Measurements from ENCODE around the gene RBMS1. TPM values are rescaled to one million over a fixed set of nuclear protein-coding genes. Genes with fewer than 3 reads are reported as not detected.

RBMS1 gene
- total and polyA plus RNA-seq, 2 of the 4 experiments (the other 2 are of a cell fraction) = 43.5 to 64.9 TPM

DNA sequence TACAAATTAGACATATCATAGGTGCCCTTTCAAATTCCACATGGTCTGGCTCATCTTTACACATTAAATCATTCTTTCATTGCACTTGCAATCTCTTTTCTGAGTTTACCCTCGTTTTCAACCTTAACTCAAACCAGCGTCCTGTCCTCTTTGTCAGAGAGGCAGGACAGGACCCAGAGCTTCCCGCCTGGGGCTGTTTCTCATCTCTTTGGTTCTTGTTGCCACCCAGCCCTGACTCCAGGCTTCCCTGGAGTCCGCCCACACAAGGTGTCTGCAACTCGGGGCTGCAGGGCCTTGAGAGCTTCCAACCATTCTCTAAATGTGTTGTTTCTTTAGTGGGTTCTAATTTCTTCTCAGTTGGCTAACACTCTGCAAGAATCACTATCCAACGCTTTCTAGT lies 24.4 kb downstream of the RBMS1 start:
- no peak overlapping the region for H2BK120ac ChIP-seq (ENCODE audit: low read depth, low read length)

More for the DNA sequence above, 24.4 kb downstream of the RBMS1 start:
- Histone ChIP-seq H3K9ac (ENCODE audit: low read depth, low read length) (no peak overlapping the region), H3K27ac (ENCODE audit: insufficient read depth, low read length) (no peak overlapping the region), H3K4me2 (ENCODE audit: low read depth, low read length) (no peak overlapping the region), H3K18ac (ENCODE audit: low read depth, low read length) (peak overlapping the region; percentile 47), H3K27me3 (ENCODE audit: control insufficient read depth, insufficient read depth, low read length) (no peaks in the 10 kb centered on the region), H3K4me3 (ENCODE audit: insufficient read depth, low read depth, low read length) (no peak overlapping the region), H2BK5ac (ENCODE audit: low read depth, low read length, poor library complexity, severe bottlenecking) (no peak overlapping the region), H3K36me3 (ENCODE audit: control insufficient read depth, insufficient read depth, low read length) (no peaks in the 10 kb centered on the region), H3K9me3 (ENCODE audit: control insufficient read depth, insufficient read depth, low read length) (no peaks in the 10 kb centered on the region), H3K79me1 (ENCODE audit: low read depth in 1 of 2, low read length in 2 of 2) (peaks cover 8 to 58% of the 10 kb centered on the region in 2 experiments), H4K91ac (ENCODE audit: insufficient read depth, low read depth, low read length) (no peak overlapping the region), H2AK9ac (replicated peaks; ENCODE audit: low read depth, low read length, poor library complexity) (no peak overlapping the region), H3K4ac (ENCODE audit: low read depth, low read length) (no peak overlapping the region), H3K23ac (ENCODE audit: low read depth, low read length) (no peak overlapping the region; the same call in 1 of the 2 replicates), H3K56ac (ENCODE audit: extremely low read depth, insufficient read depth, low read length) (no peak overlapping the region), H2AFZ (replicated peaks; ENCODE audit: low read length, poor library complexity) (no peak overlapping the region), H4K5ac (ENCODE audit: low read depth, low read length) (peak overlapping the region; percentile 6; the same call in 1 of the 2 replicates), H2BK15ac (ENCODE audit: low read depth, low read length) (peak overlapping the region; percentile 27; the same call in 2 of the 3 replicates), H2BK20ac (ENCODE audit: low read depth, low read length) (peak overlapping the region; percentile 11; the same call in 1 of the 2 replicates), H3K9me1 (ENCODE audit: insufficient read depth, low read length) (peaks cover 5% of the 10 kb centered on the region), H3K4me1 (ENCODE audit: control insufficient read depth, insufficient read depth, low read length) (peaks cover 18% of the 10 kb centered on the region), H3K14ac (replicated peaks; ENCODE audit: low read depth, low read length) (peak overlapping the region; percentile 36; the same call in 1 of the 2 replicates), H4K20me1 (ENCODE audit: insufficient read depth, low read length) (peaks cover 33% of the 10 kb centered on the region; the same call in 1 of the 2 replicates), H2AK5ac (ENCODE audit: low read depth, low read length) (no peak overlapping the region; the same call in 1 of the 2 replicates), H4K8ac (ENCODE audit: low read depth in 2 of 2, low read length in 2 of 2) (0 out of 4 replicates have a peak overlapping the region, but pooled peaks of 1 of the 2 experiments have one; percentile 4)
- 93% methylated on average over 2 of the region's 6 CpGs; no CpG with 5 or more reads in 1 of the 2 experiments for WGBS, 2 experiments (ENCODE audit: extremely low coverage in 2 of 2, insufficient read length in 1 of 2)
- BruUV-seq (replicated peaks) = no TSS peak
- CTCF ChIA-PET = no interaction called here
- in situ Hi-C loops (cut with MboI; ENCODE audit: low sequenced_read_pairs) = no loop called here
- dilution Hi-C loops (cut with HindIII; ENCODE audit: low sequenced_read_pairs, unreplicated experiment) = no loop called here
- intact Hi-C loops (cut with micrococcal nuclease) = no loop called here
- TF ChIP-seq, protein P1, sequence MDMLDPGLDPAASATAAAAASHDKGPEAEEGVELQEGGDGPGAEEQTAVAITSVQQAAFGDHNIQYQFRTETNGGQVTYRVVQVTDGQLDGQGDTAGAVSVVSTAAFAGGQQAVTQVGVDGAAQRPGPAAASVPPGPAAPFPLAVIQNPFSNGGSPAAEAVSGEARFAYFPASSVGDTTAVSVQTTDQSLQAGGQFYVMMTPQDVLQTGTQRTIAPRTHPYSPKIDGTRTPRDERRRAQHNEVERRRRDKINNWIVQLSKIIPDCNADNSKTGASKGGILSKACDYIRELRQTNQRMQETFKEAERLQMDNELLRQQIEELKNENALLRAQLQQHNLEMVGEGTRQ (IDR thresholded peaks at IDR 0.05; ENCODE audit: low read depth, low read length) = no peak
- TF ChIP-seq FOS (IDR thresholded peaks at IDR 0.05; ENCODE audit: low read depth, low read length) (no peak), RFX5 (IDR thresholded peaks at IDR 0.05; ENCODE audit: low read depth, low read length) (no peak), RAD21 (IDR thresholded peaks at IDR 0.05; ENCODE audit: low read length) (no peak), NFE2L2 (IDR thresholded peaks at IDR 0.05; ENCODE audit: low read depth, low read length) (no peak), MXI1 (IDR thresholded peaks at IDR 0.05; ENCODE audit: borderline replicate concordance, low read depth, low read length) (no peak), BHLHE40 (IDR thresholded peaks at IDR 0.05; ENCODE audit: low read depth, low read length) (no peak), MAFK (IDR thresholded peaks at IDR 0.05; ENCODE audit: low read depth, low read length) (no peak), MAZ (IDR thresholded peaks at IDR 0.05; ENCODE audit: borderline replicate concordance, low read depth, low read length) (no peak), CEBPB (IDR thresholded peaks at IDR 0.05; ENCODE audit: low read depth, low read length) (no peak), CHD1 (IDR thresholded peaks at IDR 0.05; ENCODE audit: low read depth, low read length) (no peak), SMC3 (IDR thresholded peaks at IDR 0.05; ENCODE audit: low read depth, low read length) (no peak), RCOR1 (IDR thresholded peaks at IDR 0.05; ENCODE audit: insufficient replicate concordance, low read length) (no peak), ELK1 (IDR thresholded peaks at IDR 0.05; ENCODE audit: borderline replicate concordance, low read depth, low read length) (no peak), POLR2A (IDR thresholded peaks at IDR 0.05; ENCODE audit: low read depth, low read length) (no peak)
- TF ChIP-seq, protein P2, sequence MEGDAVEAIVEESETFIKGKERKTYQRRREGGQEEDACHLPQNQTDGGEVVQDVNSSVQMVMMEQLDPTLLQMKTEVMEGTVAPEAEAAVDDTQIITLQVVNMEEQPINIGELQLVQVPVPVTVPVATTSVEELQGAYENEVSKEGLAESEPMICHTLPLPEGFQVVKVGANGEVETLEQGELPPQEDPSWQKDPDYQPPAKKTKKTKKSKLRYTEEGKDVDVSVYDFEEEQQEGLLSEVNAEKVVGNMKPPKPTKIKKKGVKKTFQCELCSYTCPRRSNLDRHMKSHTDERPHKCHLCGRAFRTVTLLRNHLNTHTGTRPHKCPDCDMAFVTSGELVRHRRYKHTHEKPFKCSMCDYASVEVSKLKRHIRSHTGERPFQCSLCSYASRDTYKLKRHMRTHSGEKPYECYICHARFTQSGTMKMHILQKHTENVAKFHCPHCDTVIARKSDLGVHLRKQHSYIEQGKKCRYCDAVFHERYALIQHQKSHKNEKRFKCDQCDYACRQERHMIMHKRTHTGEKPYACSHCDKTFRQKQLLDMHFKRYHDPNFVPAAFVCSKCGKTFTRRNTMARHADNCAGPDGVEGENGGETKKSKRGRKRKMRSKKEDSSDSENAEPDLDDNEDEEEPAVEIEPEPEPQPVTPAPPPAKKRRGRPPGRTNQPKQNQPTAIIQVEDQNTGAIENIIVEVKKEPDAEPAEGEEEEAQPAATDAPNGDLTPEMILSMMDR (conservative IDR thresholded peaks at IDR 0.05; ENCODE audit: low read depth, low read length) = no peak
- no peak for ATAC-seq (ENCODE audit: low read depth)
- POLR2A ChIA-PET (ENCODE audit: unreplicated experiment) = no interaction called here
- DNase-seq = no peak

All from IMR-90 (cell line).